Activated effector memory CD4-positive, alpha-beta T cell treated with anti-CD3 and anti-CD28 coated beads, Interleukin-2, amount 50 U/mL, for 16 hours (primary cell): Measurements from ENCODE around the gene KPNA1.
A peak's percentile ranks its signal among the peaks of the same experiment; 100 is the strongest.
"Not testable (repeated sequence)": the region's sequence is repeated elsewhere in the genome, so short reads cannot be mapped to it uniquely, and the experiment has no call there.

Experiments
- DNase-seq: peaks from one replicate; pipeline ENCODE4 v3.0.0-alpha.2; 2020

KPNA1 gene

GRCh38 chr3:122469659-122470058 lies 45.1 kb downstream of the KPNA1 start:
- no peak for DNase-seq

GRCh38 chr3:122468896-122469533 lies 45.7 kb downstream of the KPNA1 start:
- no peak for DNase-seq

- DNase-seq: no peak
Observed at GRCh38 chr3:122466701-122467240, 48.0 kb downstream of the KPNA1 start.

- DNase-seq: no peak
Observed at GRCh38 chr3:122464659-122465058, 50.1 kb downstream of the KPNA1 start.

GRCh38 chr3:122462406-122462805 lies 52.3 kb downstream of the KPNA1 start:
- no peak for DNase-seq

- no peak for DNase-seq
Observed at GRCh38 chr3:122461806-122462205, 52.9 kb downstream of the KPNA1 start.

GRCh38 chr3:122458992-122459391 lies 55.7 kb downstream of the KPNA1 start:
- DNase-seq: no peak

- no peak for DNase-seq
Observed at GRCh38 chr3:122457706-122458105, 57.0 kb downstream of the KPNA1 start.

- no peak for DNase-seq
Observed at GRCh38 chr3:122456074-122456473, 58.7 kb downstream of the KPNA1 start.

GRCh38 chr3:122451371-122451770 lies 63.4 kb downstream of the KPNA1 start:
- DNase-seq: no peak

GRCh38 chr3:122448218-122448617 lies 66.5 kb downstream of the KPNA1 start:
- DNase-seq: not testable (repeated sequence)

GRCh38 chr3:122444491-122444887 lies 70.2 kb downstream of the KPNA1 start:
- not testable (repeated sequence) for DNase-seq

- not testable (repeated sequence) for DNase-seq
Observed at GRCh38 chr3:122443762-122444490, 70.8 kb downstream of the KPNA1 start.

GRCh38 chr3:122443090-122443489 lies 71.6 kb downstream of the KPNA1 start:
- no peak for DNase-seq

- no peak for DNase-seq
Observed at GRCh38 chr3:122435950-122436349, 78.8 kb downstream of the KPNA1 start.

- no peak for DNase-seq
Observed at GRCh38 chr3:122430371-122430770, 84.4 kb downstream of the KPNA1 start.

- no peak for DNase-seq
Observed at GRCh38 chr3:122427857-122428471, 86.8 kb downstream of the KPNA1 start.

GRCh38 chr3:122421836-122422235 lies 92.9 kb downstream of the KPNA1 start:
- no peak for DNase-seq

- no peak for DNase-seq
Observed at GRCh38 chr3:122421101-122421500, 93.6 kb downstream of the KPNA1 start.

- DNase-seq: no peak
Observed at GRCh38 chr3:122416966-122417365, 97.8 kb downstream of the KPNA1 start.

- peak; percentile 99 for DNase-seq
Observed at GRCh38 chr3:122415762-122416654, 98.7 kb downstream of the KPNA1 start, which contains the start of gene WDR5B. Gene WDR5B, minus strand, starts transcription at chr3:122416062. Its CDS starts 534 bp downstream, at chr3:122415528.

GRCh38 chr3:122415104-122415744 lies 99.5 kb downstream of the KPNA1 start:
- DNase-seq: peak; percentile 75
